AG09319 (cell line): Measurements from ENCODE around the gene MAGEB17.

Source experiments
- DNase-seq: peaks from one replicate; pipeline ENCODE4 v3.0.0-alpha.2; 2010; ENCODE audit warnings: low read depth; ENCODE audit errors: extremely low read depth
- CTCF ChIP-seq: IDR thresholded peaks from 2 replicates; pipeline ENCODE4 v1.5.1; 2011; ENCODE audit warnings: low read depth, mild to moderate bottlenecking, inconsistent platforms, low read length, moderate library complexity

MAGEB17 gene

GRCh38 chrX:16167181-16167580 is at the start of gene MAGEB17:
Gene MAGEB17, plus strand, starts transcription at chrX:16167481. Its CDS starts 2,902 bp downstream, at chrX:16170383.
- DNase-seq, result no peak
- no peak for TF ChIP-seq CTCF

- TF ChIP-seq CTCF, result no peak
- no peak for DNase-seq
These were observed 47.7 kb upstream of the MAGEB17 start for GRCh38 chrX:16119353-16120220.

GRCh38 chrX:16120431-16120830 is 46.9 kb upstream of the MAGEB17 start:
- DNase-seq, result no peak
- TF ChIP-seq CTCF, result no peak

- DNase-seq, result peak; percentile 68
- peak; percentile 88 for TF ChIP-seq CTCF
These were observed 44.0 kb upstream of the MAGEB17 start, which contains the start of gene GRPR for GRCh38 chrX:16123222-16123786. Gene GRPR, plus strand, starts transcription at chrX:16123565. Its CDS starts 389 bp downstream, at chrX:16123954.

- DNase-seq, result no peak
- no peak for TF ChIP-seq CTCF
These were observed 43.1 kb upstream of the MAGEB17 start for GRCh38 chrX:16124201-16124600.

- TF ChIP-seq CTCF, result no peak
- DNase-seq, result no peak
These were observed 41.6 kb upstream of the MAGEB17 start for GRCh38 chrX:16125520-16126149.

- DNase-seq, result no peak
- no peak for TF ChIP-seq CTCF
These were observed 36.6 kb upstream of the MAGEB17 start for GRCh38 chrX:16130707-16131106.
